ENCODE data around the gene ZNF208.

Gene ZNF208

GRCh38 chr19:21883516-21883915 is 127.2 kb downstream of the ZNF208 start:
- no peak for DNase-seq

Data from NCI-H187 treated with DMSO at 0.1 percent for 48 hours (cell line).